ENCODE measurements around the gene CYP20A1. TPM values are rescaled to one million over a fixed set of nuclear protein-coding genes. Genes with fewer than 3 reads are reported as not detected.
"Not testable (repeated sequence)": the region's sequence is repeated elsewhere in the genome, so short reads cannot be mapped to it uniquely, and the experiment has no call there.

The CYP20A1 gene
- total RNA-seq, 1 experiment from 2014 or later = 14.5 TPM

GRCh38 chr2:203240491-203240890 lies 1.7 kb downstream of the CYP20A1 start:
- POLR2A ChIA-PET = interaction anchor here (1.0 to 2.8 kb wide), 4 partner anchors 8 to 214 kb away, joined by 3 to 17 read pairs (median 4); partner anchors contain the start of gene ABI2
- BruUV-seq (replicated peaks) = no TSS peak
- H3K4me1 Mint-ChIP-seq (ENCODE audit: insufficient read depth, unreplicated experiment) = peaks cover 14% of the 10 kb centered on the region
- H3K9me3 Mint-ChIP-seq (ENCODE audit: unreplicated experiment) = no peaks in the 10 kb centered on the region
- peak overlapping the region; percentile 96 for H3K27ac Mint-ChIP-seq (ENCODE audit: low read depth, unreplicated experiment)
- peak overlapping the region; percentile 86 for H3K4me3 Mint-ChIP-seq (ENCODE audit: unreplicated experiment)
- no peaks in the 10 kb centered on the region for H3K27me3 Mint-ChIP-seq (ENCODE audit: insufficient read depth, unreplicated experiment)
- CTCF ChIA-PET = interaction anchor here (1.6 to 5.6 kb wide), 2 partner anchors 9 to 15 kb away, joined by 4 to 26 read pairs; no protein-coding TSS in a partner anchor
- TF ChIP-seq, protein P1, sequence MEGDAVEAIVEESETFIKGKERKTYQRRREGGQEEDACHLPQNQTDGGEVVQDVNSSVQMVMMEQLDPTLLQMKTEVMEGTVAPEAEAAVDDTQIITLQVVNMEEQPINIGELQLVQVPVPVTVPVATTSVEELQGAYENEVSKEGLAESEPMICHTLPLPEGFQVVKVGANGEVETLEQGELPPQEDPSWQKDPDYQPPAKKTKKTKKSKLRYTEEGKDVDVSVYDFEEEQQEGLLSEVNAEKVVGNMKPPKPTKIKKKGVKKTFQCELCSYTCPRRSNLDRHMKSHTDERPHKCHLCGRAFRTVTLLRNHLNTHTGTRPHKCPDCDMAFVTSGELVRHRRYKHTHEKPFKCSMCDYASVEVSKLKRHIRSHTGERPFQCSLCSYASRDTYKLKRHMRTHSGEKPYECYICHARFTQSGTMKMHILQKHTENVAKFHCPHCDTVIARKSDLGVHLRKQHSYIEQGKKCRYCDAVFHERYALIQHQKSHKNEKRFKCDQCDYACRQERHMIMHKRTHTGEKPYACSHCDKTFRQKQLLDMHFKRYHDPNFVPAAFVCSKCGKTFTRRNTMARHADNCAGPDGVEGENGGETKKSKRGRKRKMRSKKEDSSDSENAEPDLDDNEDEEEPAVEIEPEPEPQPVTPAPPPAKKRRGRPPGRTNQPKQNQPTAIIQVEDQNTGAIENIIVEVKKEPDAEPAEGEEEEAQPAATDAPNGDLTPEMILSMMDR (IDR thresholded peaks at IDR 0.05; ENCODE audit: unreplicated experiment) = no peak
- peaks cover 14% of the 10 kb centered on the region for H3K36me3 Mint-ChIP-seq (ENCODE audit: insufficient read depth, unreplicated experiment)
- no peak for DNase-seq (ENCODE audit: unreplicated experiment)
- intact Hi-C loops (cut with micrococcal nuclease) = no loop called here

DNA sequence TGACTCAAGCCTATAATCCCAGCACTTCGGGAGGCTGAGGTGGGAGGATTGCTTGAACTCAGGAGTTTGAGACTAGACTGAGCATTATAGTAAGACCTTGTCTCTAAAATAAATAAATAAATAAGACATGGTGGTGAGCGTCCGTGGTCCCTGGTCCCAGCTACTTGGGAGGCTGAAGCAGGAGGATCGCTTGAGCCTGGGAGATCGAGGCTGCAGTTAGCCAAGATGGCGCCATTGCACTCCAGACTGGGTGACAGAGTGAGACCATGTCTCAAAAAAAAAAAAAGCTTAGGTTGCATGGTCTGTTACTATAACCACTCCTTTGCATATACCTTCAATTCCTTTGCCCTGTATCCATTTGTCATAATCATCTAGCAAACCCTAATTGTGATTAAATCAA lies 3.7 kb downstream of the CYP20A1 start:
- Mint-ChIP-seq H3K4me1 (ENCODE audit: insufficient read depth, unreplicated experiment) (peaks cover 14% of the 10 kb centered on the region), H3K36me3 (ENCODE audit: insufficient read depth, unreplicated experiment) (peaks cover 35% of the 10 kb centered on the region), H3K9me3 (ENCODE audit: unreplicated experiment) (no peaks in the 10 kb centered on the region), H3K27me3 (ENCODE audit: insufficient read depth, unreplicated experiment) (no peaks in the 10 kb centered on the region), H3K4me3 (ENCODE audit: unreplicated experiment) (no peak overlapping the region), H3K27ac (ENCODE audit: low read depth, unreplicated experiment) (no peak overlapping the region)
- ChIA-PET POLR2A (interaction anchor here (0.6 kb wide), 1 partner anchor 16 kb away, joined by 3 read pairs; no protein-coding TSS in a partner anchor), CTCF (interaction anchor here (1.5 kb wide), 1 partner anchor 18 kb away, joined by 4 read pairs; no protein-coding TSS in a partner anchor)
- BruUV-seq (replicated peaks) = no TSS peak
- DNase-seq (ENCODE audit: unreplicated experiment) = no peak
- TF ChIP-seq, protein P1 (IDR thresholded peaks at IDR 0.05; ENCODE audit: unreplicated experiment) = no peak
- intact Hi-C loops (cut with micrococcal nuclease) = no loop called here

DNA sequence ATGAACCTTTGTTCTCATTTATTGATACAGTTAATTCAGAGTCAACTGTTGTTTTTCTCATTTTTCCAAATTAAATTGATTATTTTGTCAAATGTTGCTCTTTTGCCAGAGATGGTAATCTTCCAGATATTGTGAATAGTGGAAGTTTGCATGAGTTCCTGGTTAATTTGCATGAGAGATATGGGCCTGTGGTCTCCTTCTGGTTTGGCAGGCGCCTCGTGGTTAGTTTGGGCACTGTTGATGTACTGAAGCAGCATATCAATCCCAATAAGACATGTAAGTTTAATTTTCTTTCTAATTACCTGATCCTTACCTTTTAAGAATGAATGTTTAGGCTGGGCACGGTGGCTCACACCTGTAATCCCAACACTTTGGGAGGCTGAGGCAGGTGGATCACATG lies 7.8 kb downstream of the CYP20A1 start:
- H3K27me3 Mint-ChIP-seq (ENCODE audit: insufficient read depth, unreplicated experiment) = no peaks in the 10 kb centered on the region
- ChIA-PET POLR2A (no interaction called here), CTCF (interaction anchor here (1.2 kb wide), 1 partner anchor 569 kb away, joined by 4 read pairs; no protein-coding TSS in a partner anchor)
- H3K9me3 Mint-ChIP-seq (ENCODE audit: unreplicated experiment) = no peaks in the 10 kb centered on the region
- no peak for DNase-seq (ENCODE audit: unreplicated experiment)
- intact Hi-C loops (cut with micrococcal nuclease) = no loop called here
- BruUV-seq (replicated peaks) = no TSS peak
- no peaks in the 10 kb centered on the region for H3K4me1 Mint-ChIP-seq (ENCODE audit: insufficient read depth, unreplicated experiment)
- no peak overlapping the region for H3K27ac Mint-ChIP-seq (ENCODE audit: low read depth, unreplicated experiment)
- H3K36me3 Mint-ChIP-seq (ENCODE audit: insufficient read depth, unreplicated experiment) = peaks cover 49% of the 10 kb centered on the region
- TF ChIP-seq, protein P1 (IDR thresholded peaks at IDR 0.05; ENCODE audit: unreplicated experiment) = no peak
- no peak overlapping the region for H3K4me3 Mint-ChIP-seq (ENCODE audit: unreplicated experiment)

DNA sequence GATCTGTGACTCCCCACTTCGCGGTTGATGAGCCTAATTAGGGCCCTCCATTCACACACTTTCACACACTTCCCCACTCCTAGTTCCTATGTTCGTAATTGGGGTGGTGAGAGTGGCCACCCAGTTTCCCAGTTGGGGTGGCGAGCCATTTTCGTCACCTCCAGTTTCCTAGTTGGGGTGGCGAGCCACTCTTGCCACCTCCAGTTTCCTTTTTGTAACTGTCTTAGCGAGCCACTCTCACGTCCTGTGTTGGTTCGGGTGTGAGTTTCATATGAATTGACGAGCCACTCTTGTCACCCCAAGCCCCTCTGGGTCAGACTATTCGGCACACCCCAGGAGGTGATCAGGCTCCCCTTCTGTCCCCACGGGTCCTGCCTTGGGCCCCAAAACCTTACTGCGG lies 14.0 kb downstream of the CYP20A1 start:
- CTCF ChIA-PET = interaction anchor here (1.2 kb wide), 1 partner anchor 14 kb away, joined by 5 read pairs; the partner anchor contains the start of gene CYP20A1

DNA sequence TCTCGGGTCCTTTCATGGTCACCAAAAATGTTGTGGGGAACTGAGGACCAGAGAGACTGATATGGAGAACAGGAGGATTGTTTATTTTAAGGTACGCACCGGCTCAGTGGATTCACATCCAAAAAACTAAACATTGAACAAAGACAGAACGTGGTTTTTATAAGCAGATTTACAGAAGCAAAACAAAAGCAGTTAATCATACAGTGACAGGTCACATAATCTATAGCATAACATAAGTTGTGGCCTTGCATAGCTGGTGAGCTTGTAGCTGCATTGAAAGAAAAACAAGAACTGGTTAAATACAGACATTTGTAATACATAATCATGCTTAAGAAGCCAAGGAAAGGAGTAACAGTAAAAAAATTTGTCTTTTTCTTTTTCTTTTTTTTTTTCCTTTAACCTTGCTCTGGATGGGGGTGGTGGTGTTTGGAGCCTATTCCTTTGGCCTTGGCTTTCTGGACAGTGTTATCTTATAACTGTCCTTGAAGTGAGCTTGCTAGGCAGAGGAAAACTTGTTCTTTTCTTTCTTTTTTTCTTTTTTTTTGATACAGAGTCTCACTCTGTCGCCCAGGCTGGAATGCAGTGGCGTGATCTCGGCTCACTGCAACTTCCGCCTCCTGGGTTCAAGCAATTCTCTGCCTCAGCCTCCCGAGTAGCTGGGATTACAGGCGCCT lies 14.7 kb downstream of the CYP20A1 start:
- BruUV-seq (replicated peaks); DNase-seq (ENCODE audit: unreplicated experiment); H3K4me1 Mint-ChIP-seq (ENCODE audit: insufficient read depth, unreplicated experiment); H3K4me3 Mint-ChIP-seq (ENCODE audit: unreplicated experiment); POLR2A ChIA-PET; H3K27ac Mint-ChIP-seq (ENCODE audit: low read depth, unreplicated experiment); H3K9me3 Mint-ChIP-seq (ENCODE audit: unreplicated experiment); intact Hi-C loops (cut with micrococcal nuclease); H3K27me3 Mint-ChIP-seq (ENCODE audit: insufficient read depth, unreplicated experiment): not testable (repeated sequence)
- peaks cover 72% of the 10 kb centered on the region for H3K36me3 Mint-ChIP-seq (ENCODE audit: insufficient read depth, unreplicated experiment)
- CTCF ChIA-PET = interaction anchor here (0.6 to 1.2 kb wide), 2 partner anchors 15 to 562 kb away, joined by 3 to 5 read pairs; partner anchors contain the start of gene CYP20A1

More for the DNA sequence above, 14.0 kb downstream of the CYP20A1 start:
- H3K27me3 Mint-ChIP-seq (ENCODE audit: insufficient read depth, unreplicated experiment) = no peaks in the 10 kb centered on the region
- TF ChIP-seq, protein P1 (IDR thresholded peaks at IDR 0.05; ENCODE audit: unreplicated experiment) = no peak
- POLR2A ChIA-PET = interaction anchor here (1.3 kb wide), 1 partner anchor 14 kb away, joined by 4 read pairs; the partner anchor contains the start of gene CYP20A1
- no peak overlapping the region for H3K27ac Mint-ChIP-seq (ENCODE audit: low read depth, unreplicated experiment)
- no peak overlapping the region for H3K4me3 Mint-ChIP-seq (ENCODE audit: unreplicated experiment)
- H3K9me3 Mint-ChIP-seq (ENCODE audit: unreplicated experiment) = no peaks in the 10 kb centered on the region
- H3K36me3 Mint-ChIP-seq (ENCODE audit: insufficient read depth, unreplicated experiment) = peaks cover 69% of the 10 kb centered on the region
- no peak for DNase-seq (ENCODE audit: unreplicated experiment)
- no TSS peak for BruUV-seq (replicated peaks)
- intact Hi-C loops (cut with micrococcal nuclease) = no loop called here
- no peaks in the 10 kb centered on the region for H3K4me1 Mint-ChIP-seq (ENCODE audit: insufficient read depth, unreplicated experiment)

All from MCF 10A (cell line).